ENCODE results near the gene WDR36.

Gene WDR36

GRCh38 chr5:111092062-111092853 is at the start of gene WDR36:
Gene WDR36, plus strand, starts transcription at chr5:111092348. Its CDS starts 109 bp downstream, at chr5:111092457.
- DNase-seq (ENCODE audit: low read depth in 2 of 2), result peak; percentile 72 to 78

GRCh38 chr5:111043712-111044506 is 48.2 kb upstream of the WDR36 start:
- no peak for DNase-seq (ENCODE audit: low read depth in 2 of 2)

GRCh38 chr5:111058064-111058463 is 34.1 kb upstream of the WDR36 start:
- DNase-seq (ENCODE audit: low read depth in 2 of 2), result no peak

GRCh38 chr5:111060169-111060568 is 32.0 kb upstream of the WDR36 start:
- DNase-seq (ENCODE audit: low read depth in 2 of 2), result no peak

GRCh38 chr5:111061618-111062017 is 30.5 kb upstream of the WDR36 start:
- no peak for DNase-seq (ENCODE audit: low read depth in 2 of 2)

- no peak for DNase-seq (ENCODE audit: low read depth in 2 of 2)
Observed at GRCh38 chr5:111063709-111064322, 28.3 kb upstream of the WDR36 start.

GRCh38 chr5:111066261-111066938 is 25.7 kb upstream of the WDR36 start:
- no peak for DNase-seq (ENCODE audit: low read depth in 2 of 2)

GRCh38 chr5:111068213-111068612 is 23.9 kb upstream of the WDR36 start:
- no peak for DNase-seq (ENCODE audit: low read depth in 2 of 2)

- no peak for DNase-seq (ENCODE audit: low read depth in 2 of 2)
Observed at GRCh38 chr5:111069839-111070238, 22.3 kb upstream of the WDR36 start.

- peak; percentile 14 to 25 for DNase-seq (ENCODE audit: low read depth in 2 of 2)
Observed at GRCh38 chr5:111070272-111071134, 21.6 kb upstream of the WDR36 start.

GRCh38 chr5:111071413-111071812 is 20.7 kb upstream of the WDR36 start, which contains the start of gene TSLP:
Gene TSLP, plus strand, starts transcription at chr5:111071713. Its CDS starts 178 bp downstream, at chr5:111071891.
- no peak for DNase-seq (ENCODE audit: low read depth in 2 of 2)

GRCh38 chr5:111072949-111073682 is 19.0 kb upstream of the WDR36 start:
- peak; percentile 58 to 63 for DNase-seq (ENCODE audit: low read depth in 2 of 2)

GRCh38 chr5:111074244-111074643 is 17.9 kb upstream of the WDR36 start:
- DNase-seq (ENCODE audit: low read depth in 2 of 2), result no peak

- DNase-seq (ENCODE audit: low read depth in 2 of 2), result no peak
Observed at GRCh38 chr5:111075520-111075919, 16.6 kb upstream of the WDR36 start.

- DNase-seq (ENCODE audit: low read depth in 2 of 2), result no peak
Observed at GRCh38 chr5:111076091-111076490, 16.1 kb upstream of the WDR36 start.

GRCh38 chr5:111077678-111078077 is 14.5 kb upstream of the WDR36 start:
- no peak for DNase-seq (ENCODE audit: low read depth in 2 of 2)

- no peak for DNase-seq (ENCODE audit: low read depth in 2 of 2)
Observed at GRCh38 chr5:111079846-111080245, 12.3 kb upstream of the WDR36 start.

GRCh38 chr5:111083323-111083722 is 8.8 kb upstream of the WDR36 start:
- no peak for DNase-seq (ENCODE audit: low read depth in 2 of 2)

- DNase-seq (ENCODE audit: low read depth in 2 of 2), result no peak
Observed at GRCh38 chr5:111095982-111096381, 3.8 kb downstream of the WDR36 start.

Measured in stimulated activated CD8-positive, alpha-beta memory T cell treated with anti-CD3 and anti-CD28 coated beads, Interleukin-15, amount 100 ng/mL, for 48 hours (primary cell).